ENCODE data around the gene DYSF.

Gene DYSF

DNA sequence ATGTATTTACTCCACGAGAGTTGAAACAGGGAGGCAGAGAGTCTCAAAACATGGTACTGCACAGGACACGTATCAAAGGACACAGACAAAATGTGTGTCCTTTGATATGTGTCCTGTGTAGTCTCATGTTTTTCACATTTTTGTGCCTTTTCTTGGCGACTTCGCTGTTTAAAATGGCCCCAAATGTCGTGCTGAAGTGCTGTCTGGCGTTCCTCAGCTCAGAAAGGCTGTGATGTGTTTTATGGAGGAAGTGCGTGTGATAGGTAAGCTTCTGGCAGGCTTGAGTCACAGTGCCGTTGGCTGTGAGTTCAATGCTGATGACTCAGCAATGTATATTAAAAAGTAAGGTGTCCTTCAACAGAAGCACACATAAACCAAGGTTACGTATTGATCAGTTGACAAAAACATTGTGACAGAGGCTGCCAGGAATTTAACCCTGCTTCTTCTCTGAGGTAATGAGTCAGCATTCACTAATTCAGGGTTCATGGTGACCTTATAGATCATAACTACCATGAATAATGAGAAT is 78.2 kb downstream of the DYSF start:
- TF ChIP-seq, protein P1, sequence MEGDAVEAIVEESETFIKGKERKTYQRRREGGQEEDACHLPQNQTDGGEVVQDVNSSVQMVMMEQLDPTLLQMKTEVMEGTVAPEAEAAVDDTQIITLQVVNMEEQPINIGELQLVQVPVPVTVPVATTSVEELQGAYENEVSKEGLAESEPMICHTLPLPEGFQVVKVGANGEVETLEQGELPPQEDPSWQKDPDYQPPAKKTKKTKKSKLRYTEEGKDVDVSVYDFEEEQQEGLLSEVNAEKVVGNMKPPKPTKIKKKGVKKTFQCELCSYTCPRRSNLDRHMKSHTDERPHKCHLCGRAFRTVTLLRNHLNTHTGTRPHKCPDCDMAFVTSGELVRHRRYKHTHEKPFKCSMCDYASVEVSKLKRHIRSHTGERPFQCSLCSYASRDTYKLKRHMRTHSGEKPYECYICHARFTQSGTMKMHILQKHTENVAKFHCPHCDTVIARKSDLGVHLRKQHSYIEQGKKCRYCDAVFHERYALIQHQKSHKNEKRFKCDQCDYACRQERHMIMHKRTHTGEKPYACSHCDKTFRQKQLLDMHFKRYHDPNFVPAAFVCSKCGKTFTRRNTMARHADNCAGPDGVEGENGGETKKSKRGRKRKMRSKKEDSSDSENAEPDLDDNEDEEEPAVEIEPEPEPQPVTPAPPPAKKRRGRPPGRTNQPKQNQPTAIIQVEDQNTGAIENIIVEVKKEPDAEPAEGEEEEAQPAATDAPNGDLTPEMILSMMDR (conservative IDR thresholded peaks at IDR 0.05; ENCODE audit: low read depth, low read length): no peak
- Histone ChIP-seq H3K79me2 (ENCODE audit: insufficient read depth, low read depth) (no peaks in the 10 kb centered on the region), H3K27ac (no peak overlapping the region), H3K4me3 (IDR thresholded peaks at IDR 0.05; ENCODE audit: insufficient read depth, low read depth, low read length) (no peak overlapping the region), H3K4me1 (ENCODE audit: low read depth, poor library complexity, severe bottlenecking) (no peaks in the 10 kb centered on the region), H3K9ac (no peak overlapping the region), H4K20me1 (ENCODE audit: insufficient read depth) (no peaks in the 10 kb centered on the region), H3K4me2 (no peak overlapping the region), H3K27me3 (ENCODE audit: insufficient read depth, low read depth) (no peaks in the 10 kb centered on the region), H2AFZ (ENCODE audit: low read depth) (no peak overlapping the region), H3K36me3 (ENCODE audit: insufficient read depth) (no peaks in the 10 kb centered on the region)

DNA sequence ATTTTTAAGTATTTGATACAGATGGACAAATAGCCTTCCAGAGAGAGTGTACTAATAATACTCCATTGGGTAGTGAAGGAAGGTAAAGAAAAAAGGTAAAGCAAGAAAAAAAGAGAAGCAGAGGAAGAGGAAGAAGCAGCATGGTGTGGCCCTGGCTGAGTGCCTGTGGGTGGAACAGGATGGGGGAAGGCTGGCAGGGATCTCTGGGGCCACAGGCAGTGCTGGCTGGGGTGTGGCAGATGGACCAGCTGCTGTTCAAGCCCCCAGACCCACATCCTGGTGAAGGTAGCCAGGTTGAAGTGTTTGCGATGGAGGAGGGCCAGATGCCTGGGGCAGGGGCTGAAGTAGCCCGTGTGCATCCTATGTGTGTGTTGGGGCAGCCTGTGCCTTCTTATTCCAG is 79.0 kb downstream of the DYSF start:
- Histone ChIP-seq H4K20me1 (ENCODE audit: insufficient read depth) (no peaks in the 10 kb centered on the region), H3K79me2 (ENCODE audit: insufficient read depth, low read depth) (no peaks in the 10 kb centered on the region), H2AFZ (ENCODE audit: low read depth) (no peak overlapping the region), H3K27ac (no peak overlapping the region), H3K9ac (no peak overlapping the region), H3K4me2 (no peak overlapping the region), H3K27me3 (ENCODE audit: insufficient read depth, low read depth) (no peaks in the 10 kb centered on the region), H3K36me3 (ENCODE audit: insufficient read depth) (no peaks in the 10 kb centered on the region), H3K4me3 (IDR thresholded peaks at IDR 0.05; ENCODE audit: insufficient read depth, low read depth, low read length) (no peak overlapping the region), H3K4me1 (ENCODE audit: low read depth, poor library complexity, severe bottlenecking) (no peaks in the 10 kb centered on the region)
- TF ChIP-seq, protein P1 (conservative IDR thresholded peaks at IDR 0.05; ENCODE audit: low read depth, low read length): no peak

DNA sequence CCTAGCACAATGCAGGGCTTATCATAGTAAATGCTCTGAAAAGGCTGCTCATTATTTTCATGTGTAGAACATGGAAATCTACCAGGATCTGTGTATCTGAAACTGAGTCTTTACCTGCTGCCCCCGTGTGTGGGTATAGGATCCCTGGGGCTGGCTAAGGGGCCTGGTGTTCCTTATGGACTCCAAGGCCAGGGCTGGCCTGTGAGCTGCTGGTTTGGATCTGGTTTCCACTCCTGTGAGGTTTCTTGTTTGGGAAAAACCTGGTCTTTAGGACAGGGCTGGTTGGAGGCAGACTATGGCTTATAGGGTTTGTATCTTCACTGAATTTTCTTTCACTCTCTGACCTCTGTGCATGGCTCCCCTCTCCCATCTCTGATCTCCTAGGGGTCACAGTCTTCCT is 80.8 kb downstream of the DYSF start:
- no peaks in the 10 kb centered on the region for H4K20me1 ChIP-seq (ENCODE audit: insufficient read depth)

DNA sequence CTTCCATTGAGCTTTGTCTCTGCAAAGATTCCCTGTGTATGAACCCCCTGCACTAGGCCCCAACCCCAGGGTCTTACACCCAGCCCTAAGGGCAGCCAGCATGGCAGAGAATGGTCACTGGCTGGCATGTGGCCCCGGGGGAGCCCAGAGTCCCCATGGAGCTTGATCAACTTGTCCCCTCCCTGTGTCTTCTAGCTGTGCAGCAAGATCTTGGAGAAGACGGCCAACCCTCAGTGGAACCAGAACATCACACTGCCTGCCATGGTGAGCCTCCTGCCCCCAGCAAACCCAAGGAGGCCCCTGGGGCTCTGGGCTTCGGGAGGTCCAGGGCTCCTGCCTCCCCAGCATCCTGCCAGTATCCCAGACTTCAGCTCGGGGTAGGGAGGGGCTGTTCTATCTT is 81.5 kb downstream of the DYSF start:
- Histone ChIP-seq H3K4me1 (ENCODE audit: low read depth, poor library complexity, severe bottlenecking) (no peaks in the 10 kb centered on the region), H3K9ac (no peak overlapping the region), H2AFZ (ENCODE audit: low read depth) (no peak overlapping the region), H3K4me3 (IDR thresholded peaks at IDR 0.05; ENCODE audit: insufficient read depth, low read depth, low read length) (no peak overlapping the region), H3K4me2 (no peak overlapping the region), H3K27me3 (ENCODE audit: insufficient read depth, low read depth) (no peaks in the 10 kb centered on the region), H3K79me2 (ENCODE audit: insufficient read depth, low read depth) (no peaks in the 10 kb centered on the region), H4K20me1 (ENCODE audit: insufficient read depth) (no peaks in the 10 kb centered on the region), H3K27ac (no peak overlapping the region), H3K36me3 (ENCODE audit: insufficient read depth) (no peaks in the 10 kb centered on the region)
- TF ChIP-seq, protein P1 (conservative IDR thresholded peaks at IDR 0.05; ENCODE audit: low read depth, low read length): no peak

More for the DNA sequence above, 80.8 kb downstream of the DYSF start:
- H3K27ac ChIP-seq: no peak overlapping the region
- H3K27me3 ChIP-seq (ENCODE audit: insufficient read depth, low read depth): no peaks in the 10 kb centered on the region
- H3K36me3 ChIP-seq (ENCODE audit: insufficient read depth): no peaks in the 10 kb centered on the region
- H2AFZ ChIP-seq (ENCODE audit: low read depth): no peak overlapping the region
- H3K4me2 ChIP-seq: no peak overlapping the region
- H3K9ac ChIP-seq: no peak overlapping the region
- TF ChIP-seq, protein P1 (conservative IDR thresholded peaks at IDR 0.05; ENCODE audit: low read depth, low read length): no peak
- H3K79me2 ChIP-seq (ENCODE audit: insufficient read depth, low read depth): no peaks in the 10 kb centered on the region
- no peak overlapping the region for H3K4me3 ChIP-seq (IDR thresholded peaks at IDR 0.05; ENCODE audit: insufficient read depth, low read depth, low read length)
- no peaks in the 10 kb centered on the region for H3K4me1 ChIP-seq (ENCODE audit: low read depth, poor library complexity, severe bottlenecking)
